ENCODE results near the gene ARPC1A.

The ARPC1A gene

DNA sequence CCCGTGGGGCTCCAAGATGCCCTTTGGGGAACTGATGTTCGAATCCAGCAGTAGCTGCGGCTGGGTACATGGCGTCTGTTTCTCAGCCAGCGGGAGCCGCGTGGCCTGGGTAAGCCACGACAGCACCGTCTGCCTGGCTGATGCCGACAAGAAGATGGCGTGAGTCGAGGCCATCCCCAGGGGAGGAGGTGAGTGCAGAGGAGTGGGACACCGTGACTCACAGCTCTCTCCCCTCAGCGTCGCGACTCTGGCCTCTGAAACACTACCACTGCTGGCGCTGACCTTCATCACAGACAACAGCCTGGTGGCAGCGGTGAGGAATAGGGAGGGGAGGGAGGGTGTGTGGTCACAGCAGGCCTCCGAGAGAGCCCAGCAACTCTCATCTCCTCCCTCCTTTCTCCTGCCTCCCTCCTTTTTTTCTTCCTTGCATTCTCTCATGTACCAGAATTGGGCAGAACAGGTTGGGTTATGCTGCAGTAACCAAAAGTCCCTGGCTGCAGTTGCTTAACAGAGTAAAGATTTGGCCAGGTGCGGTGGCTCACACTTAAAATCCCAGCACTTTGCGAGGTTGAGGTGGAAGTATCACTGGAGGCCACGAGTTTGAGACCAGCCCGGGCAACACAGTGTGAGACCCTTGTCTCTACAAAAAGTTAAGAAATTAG, 65.4 kb downstream of the ARPC1A start:
- no peak for DNase-seq (ENCODE audit: low spot score)

DNA sequence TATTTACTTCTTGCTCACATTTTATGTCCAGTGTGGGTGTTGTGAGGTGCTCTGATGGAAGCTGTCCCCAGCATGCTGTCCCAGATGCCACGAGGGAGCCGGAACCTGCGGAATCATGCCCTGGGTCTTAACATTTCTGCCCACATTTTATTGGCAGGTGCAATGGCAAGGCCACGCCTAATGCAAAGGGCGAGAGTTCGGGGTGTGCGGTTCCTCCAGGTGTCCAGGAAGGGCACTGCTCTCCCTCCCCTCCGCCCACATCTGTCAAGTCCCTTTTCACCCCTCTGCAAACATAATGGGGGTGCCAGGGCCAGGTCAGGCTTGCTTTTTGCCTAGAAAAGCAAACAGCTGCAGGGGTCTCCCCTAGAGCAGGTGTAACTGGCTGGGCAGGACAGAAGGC, 66.3 kb downstream of the ARPC1A start:
- DNase-seq (ENCODE audit: low spot score): no peak

DNA sequence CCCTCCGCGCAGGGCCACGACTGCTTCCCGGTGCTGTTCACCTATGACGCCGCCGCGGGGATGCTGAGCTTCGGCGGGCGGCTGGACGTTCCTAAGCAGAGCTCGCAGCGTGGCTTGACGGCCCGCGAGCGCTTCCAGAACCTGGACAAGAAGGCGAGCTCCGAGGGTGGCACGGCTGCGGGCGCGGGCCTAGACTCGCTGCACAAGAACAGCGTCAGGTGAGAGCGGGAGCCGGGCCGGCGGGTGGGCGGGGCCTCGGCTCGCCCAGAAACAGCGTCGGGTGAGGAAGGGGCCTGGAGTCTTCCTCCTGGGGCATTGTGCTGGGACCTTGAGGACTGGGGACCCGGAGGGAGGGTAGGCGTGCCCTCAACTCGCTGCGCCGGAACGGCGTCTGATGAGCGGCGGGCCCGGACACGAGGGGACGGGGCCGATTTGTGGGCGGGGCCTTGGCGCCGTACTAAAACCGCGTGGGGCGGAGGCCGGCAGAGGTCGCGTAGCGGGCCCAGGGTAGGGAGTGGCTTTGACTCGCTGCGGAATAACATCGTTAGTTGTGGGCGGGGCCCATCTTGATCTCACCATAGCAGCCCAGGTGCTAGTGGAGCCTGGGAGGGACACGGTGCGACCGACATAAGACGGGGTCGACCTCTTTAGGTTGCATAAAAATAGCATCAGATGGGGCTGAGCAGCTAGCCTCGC, 67.1 kb downstream of the ARPC1A start:
- peak; percentile 82 for DNase-seq (ENCODE audit: low spot score)

DNA sequence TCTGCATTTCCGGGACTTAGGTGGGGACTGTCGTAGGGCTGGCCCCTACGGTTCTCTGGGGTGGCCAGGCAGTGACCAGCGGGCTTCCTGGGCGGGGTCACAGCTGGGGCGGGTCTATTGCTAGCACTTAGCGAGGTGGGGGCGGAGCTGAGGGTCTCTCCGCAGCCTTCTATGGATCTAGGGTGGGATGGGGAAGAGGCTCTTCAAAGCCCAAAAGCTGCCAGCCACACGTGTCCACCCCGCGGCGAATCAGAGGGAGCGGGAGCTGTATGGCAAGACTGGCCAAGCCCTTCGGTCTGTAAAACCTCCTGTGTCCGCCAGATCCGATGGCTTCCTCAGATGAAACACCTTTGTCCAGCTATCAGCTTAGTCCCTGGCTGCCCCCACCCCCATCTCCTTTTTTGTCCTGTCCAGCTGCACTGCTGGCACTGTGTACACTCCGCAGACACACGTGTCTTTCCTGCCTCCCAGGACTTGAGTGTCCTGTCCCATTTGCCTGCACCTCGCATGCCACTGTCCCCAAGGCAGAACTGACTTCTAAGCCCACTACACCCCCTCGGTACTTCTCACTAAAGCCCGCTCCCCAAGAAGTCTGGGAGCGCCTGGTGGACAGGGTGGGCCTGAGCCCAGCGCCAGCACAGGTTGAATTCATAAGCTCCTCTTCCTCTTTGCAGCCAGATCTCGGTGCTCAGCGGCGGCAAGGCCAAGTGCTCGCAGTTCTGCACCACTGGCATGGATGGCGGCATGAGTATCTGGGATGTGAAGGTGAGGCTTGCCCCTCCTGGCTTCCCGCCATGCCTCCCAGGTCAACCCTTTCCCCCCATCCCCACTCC, 67.9 kb downstream of the ARPC1A start:
- DNase-seq (ENCODE audit: low spot score): no peak

DNA sequence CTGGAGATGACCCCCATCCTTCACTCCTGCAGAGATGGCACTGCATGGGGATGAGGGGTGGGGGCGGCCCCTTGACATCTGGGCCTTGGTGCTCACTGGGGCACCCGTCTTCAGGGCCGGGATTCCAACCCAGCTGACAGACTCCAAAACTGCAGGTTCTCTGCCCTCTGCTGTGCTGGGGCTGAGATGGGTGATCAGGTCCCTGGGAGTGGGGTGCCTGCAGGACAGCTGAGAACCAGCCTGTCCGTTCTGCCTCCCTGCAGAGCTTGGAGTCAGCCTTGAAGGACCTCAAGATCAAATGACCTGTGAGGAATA, 68.4 kb downstream of the ARPC1A start:
- DNase-seq (ENCODE audit: low spot score): no peak

DNA sequence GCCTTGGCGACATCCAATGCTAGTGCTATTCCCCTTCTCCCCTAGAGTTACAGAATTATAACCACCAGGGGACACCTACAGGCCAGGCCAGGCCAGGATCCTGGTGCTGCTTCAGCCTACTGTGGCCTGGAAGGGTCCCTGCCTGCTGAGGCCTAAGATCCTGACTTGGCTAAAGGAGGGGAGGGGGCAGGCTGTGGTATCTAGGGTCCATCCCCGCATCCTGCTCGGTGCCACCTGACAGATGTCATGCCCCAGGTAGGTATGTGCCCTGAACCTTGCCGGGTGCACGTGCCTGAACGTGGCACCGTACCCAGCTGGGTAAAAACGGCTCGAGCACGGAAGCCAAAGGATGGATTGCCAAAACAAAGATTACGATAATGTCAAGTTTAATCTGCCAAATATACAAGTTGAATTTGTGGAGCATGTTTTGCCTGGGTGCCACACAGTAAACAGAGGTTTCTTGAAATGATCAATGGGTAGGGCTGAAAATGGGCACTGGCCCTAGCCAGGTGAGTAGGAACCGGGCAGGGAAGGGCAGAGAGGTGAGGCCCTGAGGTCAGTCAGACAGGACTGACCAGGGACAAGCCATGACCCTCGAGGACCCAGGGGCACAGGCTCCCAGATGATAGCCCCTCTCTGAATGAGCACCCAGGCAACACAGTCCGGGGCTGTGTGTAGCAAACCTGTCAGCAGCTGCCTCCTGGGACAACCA, 70.1 kb downstream of the ARPC1A start:
- DNase-seq (ENCODE audit: low spot score): no peak

DNA sequence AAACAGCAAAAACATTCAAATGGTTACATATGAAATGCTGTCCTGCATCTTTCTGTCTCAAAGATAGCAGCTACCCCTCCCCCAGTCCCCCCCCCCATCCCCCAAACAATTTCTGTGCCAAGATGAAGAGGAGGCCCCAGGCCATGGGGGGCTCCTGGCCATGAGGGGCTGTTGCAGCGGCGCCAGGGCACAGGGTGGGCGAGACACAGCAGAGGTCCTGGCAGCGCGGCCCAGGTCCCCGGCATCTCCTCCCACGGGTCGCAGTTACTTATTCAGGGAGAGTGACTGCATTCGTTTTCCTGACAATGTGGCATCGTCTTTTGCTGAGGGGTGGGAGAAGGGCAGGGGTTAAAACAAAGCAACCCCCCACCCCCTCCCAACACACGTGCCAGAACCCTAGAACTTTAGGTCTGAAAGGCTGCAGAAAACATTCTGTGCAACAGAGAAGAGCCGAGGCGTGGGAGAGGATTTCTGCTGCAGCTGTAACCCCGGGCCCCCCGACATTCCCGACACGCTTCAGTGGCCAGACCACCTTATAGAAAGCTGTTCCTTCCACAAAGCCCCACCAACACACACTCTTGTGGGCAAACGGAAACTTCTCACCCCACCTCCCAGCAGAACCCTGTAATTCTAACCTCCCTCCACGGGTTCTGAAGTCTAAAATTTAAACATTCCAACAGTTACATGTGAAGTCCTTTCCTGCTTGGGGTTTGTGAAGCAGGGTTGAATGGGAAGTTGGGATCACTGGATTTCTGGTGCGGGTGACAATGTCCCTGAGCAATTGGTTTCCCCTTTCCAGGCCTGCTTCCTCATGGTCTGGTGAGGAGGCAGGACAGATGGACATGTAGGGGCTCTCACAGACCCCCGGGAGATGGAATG, 71.0 kb downstream of the ARPC1A start:
- DNase-seq (ENCODE audit: low spot score): no peak

DNA sequence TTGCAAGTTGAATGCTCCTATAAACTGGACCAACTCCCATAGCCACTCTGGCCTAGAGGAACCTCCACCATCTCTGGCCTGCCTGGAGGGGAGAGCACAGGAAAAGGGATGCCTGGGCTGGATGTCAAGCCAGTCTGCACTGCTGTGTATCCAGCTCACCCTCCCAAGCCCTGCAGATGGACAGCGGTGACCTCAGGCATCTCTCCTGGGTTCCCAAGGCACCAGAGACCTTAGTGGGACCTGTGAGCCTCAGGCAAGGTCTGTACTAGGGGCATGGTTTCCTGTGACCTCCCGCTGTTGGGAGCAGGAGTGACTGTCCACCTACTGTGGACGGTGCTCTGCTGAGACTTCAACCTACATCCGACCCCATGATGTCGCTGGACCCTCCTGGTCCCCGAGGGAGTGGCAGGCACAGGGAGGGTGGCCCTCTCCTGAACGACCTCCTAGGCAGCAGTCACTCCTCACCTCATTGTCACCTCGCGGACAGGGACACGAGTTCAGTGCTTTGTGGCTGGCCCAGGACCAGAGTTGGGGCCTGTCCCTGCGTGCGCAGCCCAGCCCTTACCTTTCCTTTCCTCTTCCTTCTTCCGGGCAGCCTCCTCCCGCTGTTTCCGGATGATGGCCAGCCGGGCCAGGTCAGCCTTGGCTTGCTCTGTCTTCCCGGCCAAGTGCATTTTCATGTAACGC, 71.7 kb downstream of the ARPC1A start:
- no peak for DNase-seq (ENCODE audit: low spot score)

DNA sequence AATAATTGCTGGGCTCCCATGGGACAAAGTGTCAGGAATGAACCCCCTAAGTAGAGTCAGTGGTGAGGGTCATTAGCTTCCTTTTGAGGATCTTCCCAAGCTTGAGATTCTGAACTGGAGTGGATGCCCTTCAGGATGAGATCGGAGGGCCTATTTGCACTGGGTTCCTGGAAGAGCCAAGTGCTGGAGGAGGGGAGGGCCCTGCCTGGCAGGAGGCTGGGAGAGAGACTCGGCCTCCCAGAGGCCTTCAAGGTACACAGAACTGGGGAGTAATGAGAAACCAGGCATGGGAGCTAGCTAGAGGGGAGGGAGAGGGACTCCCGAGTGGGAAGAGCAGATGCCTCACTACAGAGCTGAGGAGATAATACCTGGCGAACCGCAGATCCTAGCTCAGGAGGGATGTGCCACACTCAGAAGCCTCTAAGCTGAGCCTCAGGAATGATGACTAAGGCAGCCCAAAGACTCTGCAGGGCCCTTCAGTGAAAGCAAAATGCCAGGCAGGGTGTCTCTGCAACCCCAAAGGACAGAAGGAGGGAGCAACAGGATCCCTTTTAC, 73.3 kb downstream of the ARPC1A start:
- no peak for DNase-seq (ENCODE audit: low spot score)

DNA sequence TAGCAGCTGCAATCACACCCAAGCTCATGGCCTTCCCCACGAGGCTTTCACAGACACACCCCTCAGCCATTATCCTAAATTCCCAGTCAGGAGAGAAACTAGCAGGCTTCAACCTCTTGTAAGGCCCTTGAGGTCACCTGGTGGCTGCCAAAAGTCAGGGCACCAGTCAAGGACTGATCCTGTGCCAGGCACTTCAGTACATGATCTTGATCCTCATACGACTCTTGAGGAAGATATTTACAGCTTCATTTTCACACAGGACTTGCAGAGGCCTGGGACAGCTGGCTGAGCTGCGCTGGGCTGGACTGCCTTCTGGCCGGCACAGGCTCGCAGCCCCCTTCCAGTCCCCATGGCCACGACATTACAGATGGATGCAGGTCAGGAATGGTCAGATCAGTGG, 73.9 kb downstream of the ARPC1A start:
- DNase-seq (ENCODE audit: low spot score): no peak

DNA sequence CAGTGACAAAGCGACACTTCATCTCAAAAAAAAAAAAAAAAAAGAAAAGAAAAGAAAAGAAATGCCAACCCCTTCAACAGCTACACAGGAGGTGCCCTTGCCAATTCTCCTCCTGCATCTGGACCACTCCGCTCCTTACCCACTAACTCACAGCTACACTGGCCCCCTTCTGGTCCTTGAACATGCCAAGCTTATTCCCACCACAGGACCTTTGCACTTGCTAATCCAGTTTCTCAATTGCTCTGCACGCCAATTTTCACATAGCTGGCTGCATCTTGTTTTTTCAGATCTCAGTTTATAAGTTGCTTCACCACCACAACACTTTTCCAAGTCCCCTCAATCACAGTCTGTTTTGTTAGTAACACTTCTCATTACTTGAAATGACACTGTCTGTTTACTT, 77.2 kb downstream of the ARPC1A start:
- DNase-seq (ENCODE audit: low spot score): no peak

DNA sequence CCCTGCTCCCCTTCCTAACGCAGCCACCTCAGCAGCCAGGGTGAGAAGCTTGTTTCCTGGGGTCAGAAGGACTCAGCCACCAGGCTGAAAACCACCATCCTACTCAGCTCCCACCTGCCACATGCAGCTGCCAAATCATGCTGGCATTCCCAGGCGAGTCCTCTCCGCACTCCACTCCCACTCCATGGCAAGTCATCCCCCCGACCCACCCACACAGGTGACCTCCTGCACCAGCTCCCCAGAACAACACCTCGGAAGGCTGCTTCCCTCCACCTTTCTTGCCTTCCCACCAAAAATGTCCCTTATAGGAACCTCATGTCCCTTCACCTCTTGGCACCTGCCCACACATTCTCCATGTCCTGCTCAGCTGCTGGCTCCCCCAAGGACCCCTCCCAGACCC, 78.1 kb downstream of the ARPC1A start:
- DNase-seq (ENCODE audit: low spot score): no peak

DNA sequence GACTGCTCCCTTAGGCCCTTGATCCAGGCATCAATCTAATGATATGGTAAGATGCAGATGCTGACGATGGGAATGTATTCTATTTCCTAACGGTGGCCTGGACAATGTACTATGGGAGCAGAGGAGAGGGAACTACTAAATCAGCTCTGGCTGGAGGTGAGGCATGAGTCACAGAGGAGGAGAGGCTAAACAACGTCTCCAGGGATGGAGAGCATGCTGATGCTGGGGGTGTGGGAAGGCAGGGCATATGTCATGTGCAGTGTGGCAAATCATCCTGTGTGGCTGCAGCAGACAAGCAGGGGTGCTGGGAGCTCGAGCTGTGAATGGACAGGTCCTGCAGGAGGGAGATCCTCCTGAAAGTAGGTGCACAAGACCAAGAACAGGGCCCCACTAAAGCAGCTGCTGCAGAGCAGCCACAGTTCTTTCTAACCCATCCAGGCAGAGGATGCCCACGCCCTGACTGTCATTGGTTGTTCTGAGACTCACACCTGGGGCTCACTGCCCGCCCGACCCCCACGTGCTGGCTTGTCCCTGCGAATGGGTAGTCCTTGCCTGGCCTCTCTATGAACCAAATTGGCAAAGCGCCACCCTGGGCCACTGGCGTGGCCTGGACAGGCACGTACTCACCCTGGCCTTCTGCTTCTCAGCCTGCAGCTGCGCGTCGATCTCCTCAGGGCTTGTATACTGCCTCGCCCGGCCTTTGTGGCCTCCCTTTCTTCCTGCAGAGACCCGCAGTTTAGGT, 78.7 kb downstream of the ARPC1A start:
- DNase-seq (ENCODE audit: low spot score): no peak

DNA sequence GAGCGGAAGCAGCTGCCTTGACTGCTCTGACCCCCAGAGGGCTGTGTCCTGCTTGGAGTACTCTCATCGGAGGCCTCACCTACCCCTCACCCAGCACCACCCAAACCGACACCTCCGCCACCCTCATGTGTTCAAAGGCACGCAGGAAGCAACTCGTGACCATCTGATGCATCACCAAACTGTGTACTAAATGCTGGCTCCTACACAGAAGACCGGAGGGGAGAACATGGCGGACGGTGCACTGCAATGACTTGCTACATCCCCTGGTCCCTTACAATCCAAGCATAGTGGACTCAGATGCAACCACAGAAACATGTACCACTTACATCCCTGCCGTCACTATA, 79.3 kb downstream of the ARPC1A start:
- DNase-seq (ENCODE audit: low spot score): no peak

DNA sequence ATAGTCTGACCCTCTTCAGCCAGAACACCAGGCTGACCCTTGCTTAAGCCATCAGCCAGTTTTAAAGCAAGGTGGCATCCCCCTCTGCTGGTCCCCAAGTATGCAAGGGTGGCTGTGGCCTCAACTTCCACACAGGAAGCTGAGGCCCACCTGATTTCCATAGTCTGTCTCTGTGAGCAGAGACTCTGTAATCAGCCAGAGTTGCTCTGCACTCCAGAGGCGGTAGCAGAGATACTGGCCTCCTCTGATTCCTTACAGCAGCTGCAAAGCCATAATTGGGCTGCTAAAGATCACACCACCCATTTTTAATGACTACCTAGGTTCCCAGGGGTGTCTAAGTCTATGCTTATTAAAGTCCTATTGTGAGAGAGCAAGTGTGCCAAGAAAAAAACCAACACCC, 80.9 kb downstream of the ARPC1A start:
- DNase-seq (ENCODE audit: low spot score): no peak

DNA sequence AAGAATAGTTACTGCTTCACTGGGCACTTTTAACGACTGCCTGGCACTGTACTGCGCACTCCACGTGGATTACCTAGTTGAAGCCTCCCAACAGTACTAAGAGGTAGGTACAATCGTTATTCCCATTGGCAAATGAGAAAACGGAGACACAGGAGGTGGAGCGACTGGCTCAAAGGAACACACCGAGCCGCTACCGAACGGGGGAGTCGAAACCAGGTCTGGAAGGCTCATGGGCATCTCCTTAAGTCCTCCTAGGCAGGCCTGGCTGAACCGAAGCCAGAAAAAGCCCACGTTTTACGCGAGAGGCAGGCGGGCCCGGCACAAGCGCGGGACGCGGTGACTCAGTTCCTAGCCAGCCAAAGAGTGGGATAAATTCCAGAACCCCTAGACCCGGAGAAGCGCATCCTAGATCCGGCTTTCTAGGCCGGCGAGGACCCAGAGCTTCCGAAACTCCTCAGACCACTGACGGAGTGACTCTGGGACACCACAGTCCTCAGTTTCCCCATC, 82.2 kb downstream of the ARPC1A start:
- peak; percentile 25 for DNase-seq (ENCODE audit: low spot score)

DNA sequence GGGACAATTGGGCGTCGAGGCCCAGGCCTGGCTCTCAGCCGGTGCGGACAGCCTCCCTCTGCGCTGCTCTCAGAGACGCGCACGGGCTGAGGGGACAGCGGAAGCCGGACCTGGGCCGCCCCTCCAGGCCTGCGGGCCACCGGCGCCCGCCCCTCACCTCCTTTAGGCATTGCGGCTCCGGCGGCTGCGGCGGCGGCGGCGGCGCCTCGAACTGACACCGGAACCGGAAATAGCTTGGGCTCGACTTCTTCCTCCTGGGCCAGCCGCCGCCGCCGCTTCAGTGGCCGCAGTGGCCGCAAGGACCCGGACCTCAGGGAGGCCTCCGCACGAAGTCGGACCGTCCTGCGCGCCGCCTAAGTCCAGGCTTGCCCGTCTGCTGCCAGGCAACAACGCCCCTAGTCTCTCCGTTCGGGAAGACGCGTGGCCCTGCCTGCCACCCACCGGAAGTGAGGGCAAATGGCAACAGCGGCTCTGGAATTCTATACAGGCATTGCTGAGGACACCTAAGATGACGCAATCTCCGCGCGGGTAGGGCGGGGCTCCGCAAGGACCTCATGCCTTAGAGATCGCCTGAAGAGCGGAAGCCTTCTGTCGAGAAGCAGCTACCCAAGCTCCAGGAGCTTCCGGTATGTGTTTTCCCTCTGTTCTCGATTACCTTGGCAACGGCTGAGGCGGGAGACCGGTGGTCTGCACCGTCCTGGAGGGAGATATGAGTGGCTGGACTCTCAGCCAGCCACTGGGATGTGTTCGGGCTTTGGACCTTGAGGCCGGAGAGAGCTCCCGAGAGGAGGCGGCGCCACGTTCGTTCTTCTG, 82.9 kb downstream of the ARPC1A start, which contains the start of the genes BUD31 and PDAP1:
TSS of gene BUD31 (plus strand) at position 591 of the 813 bp plus-strand sequence. CDS start 2,124 bp downstream, outside the sequence.
TSS of gene PDAP1 (minus strand) at position 219 of the 813 bp plus-strand sequence. CDS start at position 170, 49 bp downstream.
- peak; percentile 94 for DNase-seq (ENCODE audit: low spot score)

DNA sequence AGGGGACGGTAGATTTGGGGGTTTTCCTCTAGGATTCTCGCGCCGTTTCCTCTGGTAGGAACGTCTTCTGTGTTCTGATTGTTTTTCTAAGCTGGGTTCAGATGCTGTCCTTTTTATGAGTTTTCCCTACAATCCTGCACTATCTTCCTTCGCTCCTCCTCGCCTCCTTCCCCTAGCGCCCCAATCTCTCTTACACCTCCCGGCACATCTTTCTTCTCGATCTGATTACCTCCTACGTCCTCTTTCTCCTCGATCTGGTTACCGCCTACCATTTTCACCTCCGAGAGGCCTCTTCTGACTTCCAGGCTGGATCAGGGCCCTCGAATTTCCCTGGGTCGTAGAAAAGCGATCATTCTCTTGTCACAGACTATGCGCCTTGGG, 83.5 kb downstream of the ARPC1A start:
- no peak for DNase-seq (ENCODE audit: low spot score)

DNA sequence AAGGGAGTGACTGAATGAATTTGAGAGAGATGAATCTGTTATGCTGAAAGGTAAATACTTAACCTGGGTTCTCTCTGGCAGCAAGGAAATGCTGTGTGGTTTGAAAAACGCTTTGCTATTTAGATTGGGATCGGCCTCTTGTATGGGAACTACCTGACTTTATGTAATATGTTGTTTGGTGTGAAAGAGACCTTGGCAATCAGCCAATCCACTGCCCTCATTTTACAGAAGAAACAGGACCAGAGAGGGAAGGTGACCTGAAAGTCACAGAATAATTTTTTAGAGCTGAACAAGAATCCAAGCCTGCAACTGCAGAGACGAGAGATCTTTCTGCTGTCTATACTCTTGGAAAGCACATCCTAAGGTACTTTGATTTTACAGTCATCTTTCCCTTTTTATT, 84.1 kb downstream of the ARPC1A start:
- DNase-seq (ENCODE audit: low spot score): no peak

All from germinal center (tissue), 1 donor.